Keratinocyte (primary cell): ENCODE measurements around the gene DSG2.

ENCODE experiments used
- EZH2 ChIP-seq: IDR thresholded peaks from one replicate; pipeline ENCODE4 v1.6.1; 2012; ENCODE audit warnings: inconsistent platforms, mild to moderate bottlenecking, low read length, moderate library complexity
- TF ChIP-seq, protein P1 (sequence below), 3 experiments: IDR thresholded peaks in 1 of 3; conservative IDR thresholded peaks in 1 of 3; optimal IDR thresholded peaks in 1 of 3; 2 replicates in 2 of 3; 3 replicates in 1 of 3; pipeline versions ENCODE3 to v1.5.1; 2011; ENCODE audit warnings: low read length in 3 of 3, mild to moderate bottlenecking in 3 of 3, moderate library complexity in 2 of 3, control low read depth in 1 of 3, inconsistent platforms in 1 of 3; ENCODE audit not compliant: insufficient read depth in 2 of 3; ENCODE audit errors: extremely low read depth in 1 of 3

- TF ChIP-seq, protein P1, sequence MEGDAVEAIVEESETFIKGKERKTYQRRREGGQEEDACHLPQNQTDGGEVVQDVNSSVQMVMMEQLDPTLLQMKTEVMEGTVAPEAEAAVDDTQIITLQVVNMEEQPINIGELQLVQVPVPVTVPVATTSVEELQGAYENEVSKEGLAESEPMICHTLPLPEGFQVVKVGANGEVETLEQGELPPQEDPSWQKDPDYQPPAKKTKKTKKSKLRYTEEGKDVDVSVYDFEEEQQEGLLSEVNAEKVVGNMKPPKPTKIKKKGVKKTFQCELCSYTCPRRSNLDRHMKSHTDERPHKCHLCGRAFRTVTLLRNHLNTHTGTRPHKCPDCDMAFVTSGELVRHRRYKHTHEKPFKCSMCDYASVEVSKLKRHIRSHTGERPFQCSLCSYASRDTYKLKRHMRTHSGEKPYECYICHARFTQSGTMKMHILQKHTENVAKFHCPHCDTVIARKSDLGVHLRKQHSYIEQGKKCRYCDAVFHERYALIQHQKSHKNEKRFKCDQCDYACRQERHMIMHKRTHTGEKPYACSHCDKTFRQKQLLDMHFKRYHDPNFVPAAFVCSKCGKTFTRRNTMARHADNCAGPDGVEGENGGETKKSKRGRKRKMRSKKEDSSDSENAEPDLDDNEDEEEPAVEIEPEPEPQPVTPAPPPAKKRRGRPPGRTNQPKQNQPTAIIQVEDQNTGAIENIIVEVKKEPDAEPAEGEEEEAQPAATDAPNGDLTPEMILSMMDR (optimal IDR thresholded peaks at IDR 0.05 in 1 of 3, IDR thresholded peaks at IDR 0.05 in 1 of 3, conservative IDR thresholded peaks at IDR 0.05 in 1 of 3; ENCODE audit: extremely low read depth in 1 of 3, insufficient read depth in 2 of 3, low read length in 3 of 3) = no peak
- no peak for TF ChIP-seq EZH2
These were observed 80.1 kb downstream of the DSG2 start for GRCh38 chr18:31578126-31578525.
